Tibial artery (tissue), 4 donors: ENCODE results near the gene RAB11FIP4.

Experiments
- DNase-seq, 2 donors: peaks; one replicate each; pipeline ENCODE4 v3.0.0-alpha.2; 2019
- H3K27ac ChIP-seq, 2 donors: fragments of 200-600 bp; sonication (generic) in 1 of 2; 1 replicate in 1 of 2; 2 replicates in 1 of 2; pipeline ENCODE4 v1.5.1; 2018 to 2019; ENCODE audit warnings: mild to moderate bottlenecking in 1 of 2
- H3K27me3 ChIP-seq, 2 donors: fragments of 200-600 bp; sonication (generic) in 1 of 2; one replicate each; pipeline versions ENCODE4 v1.5.1 to v1.6.0; 2016 to 2019
- H3K36me3 ChIP-seq, 3 donors: fragments of 200-600 bp; sonication (generic) in 2 of 3; one replicate each; pipeline ENCODE4 v1.5.1; 2016 to 2019; ENCODE audit warnings: mild to moderate bottlenecking in 2 of 3
- H3K4me1 ChIP-seq, 4 donors: fragments of 200-600 bp; sonication (generic) in 2 of 4; 1 replicate in 3 of 4; 2 replicates in 1 of 4; pipeline ENCODE4 v1.5.1; 2016 to 2019
- H3K4me3 ChIP-seq, 2 donors: fragments of 200-600 bp; sonication (generic) in 1 of 2; 1 replicate in 1 of 2; 2 replicates in 1 of 2; pipeline ENCODE4 v1.5.1; 2018 to 2019; ENCODE audit warnings: mild to moderate bottlenecking in 2 of 2
- H3K9me3 ChIP-seq, 3 donors: fragments of 200-600 bp; sonication (generic) in 1 of 3; one replicate each; pipeline ENCODE4 v1.5.1; 2016 to 2019
- CTCF ChIP-seq, 2 experiments: fragments of 200-600 bp in 1 of 2; fragments of 450-650 bp in 1 of 2; IDR thresholded peaks; one replicate each; pipeline ENCODE4 v1.5.1; 2017 to 2019; ENCODE audit warnings: antibody characterized with exemption in 2 of 2, mild to moderate bottlenecking in 1 of 2, moderate library complexity in 1 of 2
- intact Hi-C: fragments of 100-400 bp; cut with DNase I; formaldehyde crosslinking; loops from one replicate; pipeline ENCODE4 v1.15.0; 2023; ENCODE audit warnings: low total_unique reads

Gene RAB11FIP4

GRCh38 chr17:31428111-31428510 is 36.6 kb downstream of the RAB11FIP4 start:
- Histone ChIP-seq H3K9me3 (peaks cover 0 to 2% (median 0%) of the 10 kb centered on the region in 3 donors), H3K27me3 (peaks cover 0 to 67% of the 10 kb centered on the region in 2 donors), H3K27ac (no peak overlapping the region), H3K4me1 (no peaks in the 10 kb centered on the region), H3K4me3 (no peak overlapping the region), H3K36me3 (no peaks in the 10 kb centered on the region)
- TF ChIP-seq CTCF (IDR thresholded peaks at IDR 0.05), result no peak
- intact Hi-C loops, result no loop called here
- DNase-seq, result no peak

- H3K27me3 ChIP-seq, result peaks cover 0 to 71% of the 10 kb centered on the region in 2 donors
- DNase-seq, result no peak
- no peaks in the 10 kb centered on the region for H3K4me1 ChIP-seq
- no peaks in the 10 kb centered on the region for H3K36me3 ChIP-seq
- no peak for TF ChIP-seq CTCF (IDR thresholded peaks at IDR 0.05)
- no peaks in the 10 kb centered on the region for H3K9me3 ChIP-seq
- H3K4me3 ChIP-seq, result no peak overlapping the region
- intact Hi-C loops, result no loop called here
- H3K27ac ChIP-seq, result no peak overlapping the region
These were observed 37.0 kb downstream of the RAB11FIP4 start for GRCh38 chr17:31428512-31428911.

GRCh38 chr17:31431098-31431851 is 39.8 kb downstream of the RAB11FIP4 start:
- H3K27ac ChIP-seq, result no peak overlapping the region
- H3K36me3 ChIP-seq, result no peaks in the 10 kb centered on the region
- H3K4me3 ChIP-seq, result no peak overlapping the region
- no peaks in the 10 kb centered on the region for H3K4me1 ChIP-seq
- H3K27me3 ChIP-seq, result peaks cover 0 to 59% of the 10 kb centered on the region in 2 donors
- no peaks in the 10 kb centered on the region for H3K9me3 ChIP-seq
- no peak for DNase-seq
- TF ChIP-seq CTCF (IDR thresholded peaks at IDR 0.05), result no peak
- intact Hi-C loops, result loop anchor here (10.0 kb wide), 2 partner anchors 414 to 474 kb away; partner anchors contain the start of gene UTP6

GRCh38 chr17:31431852-31432658 is 40.6 kb downstream of the RAB11FIP4 start:
- DNase-seq, result no peak
- intact Hi-C loops, result loop anchor here (10.0 kb wide), 2 partner anchors 413 to 473 kb away; partner anchors contain the start of gene UTP6
- Histone ChIP-seq H3K27ac (no peak overlapping the region), H3K9me3 (no peaks in the 10 kb centered on the region), H3K27me3 (peaks cover 0 to 55% of the 10 kb centered on the region in 2 donors), H3K36me3 (no peaks in the 10 kb centered on the region), H3K4me3 (no peak overlapping the region), H3K4me1 (peaks cover 0 to under 1% (median 0%) of the 10 kb centered on the region in 4 donors)
- TF ChIP-seq CTCF (IDR thresholded peaks at IDR 0.05), result no peak

- no peak for DNase-seq
- Histone ChIP-seq H3K4me3 (no peak overlapping the region), H3K9me3 (no peaks in the 10 kb centered on the region), H3K4me1 (peaks cover 0 to 6% (median 0%) of the 10 kb centered on the region in 4 donors), H3K27ac (no peak overlapping the region), H3K27me3 (peaks cover 0 to 49% of the 10 kb centered on the region in 2 donors), H3K36me3 (no peaks in the 10 kb centered on the region)
- intact Hi-C loops, result loop anchor here (10.0 kb wide), 2 partner anchors 412 to 472 kb away; partner anchors contain the start of gene UTP6
- no peak for TF ChIP-seq CTCF (IDR thresholded peaks at IDR 0.05)
These were observed 41.8 kb downstream of the RAB11FIP4 start for GRCh38 chr17:31433091-31433790.
